GM23338 (cell line): ENCODE results near the gene DOK7. TPM values are rescaled to one million over a fixed set of nuclear protein-coding genes. Genes with fewer than 3 reads are reported as not detected.

ENCODE experiments used
- ATAC-seq: fragments of 200-7000 bp; cut with Tn5 transposase; 3 replicates; pipeline ENCODE4 v1.9.1; 2020
- DNase-seq: peaks from one replicate; pipeline ENCODE4 v3.0.0-alpha.2; 2015; ENCODE audit warnings: low spot score
- H2AFZ ChIP-seq: fragments of 200-600 bp; sonication (generic); 2 replicates; pipeline ENCODE4 v1.8.0; 2016; ENCODE audit warnings: antibody characterized with exemption, mild to moderate bottlenecking, moderate library complexity
- H3F3A ChIP-seq: fragments of 200-600 bp; sonication (generic); replicated peaks from 2 replicates; pipeline ENCODE4 v1.8.0; 2017; ENCODE audit warnings: antibody characterized with exemption, mixed run types, low read depth
- H3K27ac ChIP-seq: fragments of 200-600 bp; sonication (generic); 2 replicates; pipeline ENCODE4 v1.6.1; 2016; ENCODE audit warnings: low read depth
- H3K27me3 ChIP-seq: fragments of 200-600 bp; sonication (generic); 2 replicates; pipeline ENCODE4 v1.8.0; 2016; ENCODE audit warnings: mild to moderate bottlenecking, mixed run types, moderate library complexity; ENCODE audit not compliant: insufficient read depth
- H3K36me3 ChIP-seq: fragments of 200-600 bp; sonication (generic); 2 replicates; pipeline ENCODE4 v1.8.0; 2016; ENCODE audit warnings: mild to moderate bottlenecking; ENCODE audit not compliant: insufficient read depth
- H3K4me1 ChIP-seq: fragments of 200-600 bp; sonication (generic); 2 replicates; pipeline ENCODE4 v1.8.0; 2016; ENCODE audit warnings: mild to moderate bottlenecking, moderate library complexity; ENCODE audit not compliant: insufficient read depth
- H3K4me2 ChIP-seq: fragments of 200-600 bp; sonication (generic); 2 replicates; pipeline ENCODE4 v1.7.1; 2017; ENCODE audit warnings: mixed run types
- H3K4me3 ChIP-seq: fragments of 200-600 bp; sonication (generic); 2 replicates; pipeline ENCODE4 v1.6.1; 2016; ENCODE audit warnings: mixed run types
- H3K79me2 ChIP-seq: fragments of 200-600 bp; sonication (generic); replicated peaks from 2 replicates; pipeline ENCODE4 v1.8.0; 2017; ENCODE audit warnings: mild to moderate bottlenecking; ENCODE audit not compliant: insufficient read depth
- H3K9me2 ChIP-seq: fragments of 200-600 bp; sonication (generic); 2 replicates; pipeline ENCODE4 v1.8.0; 2017; ENCODE audit not compliant: insufficient read depth
- H4K20me1 ChIP-seq: fragments of 200-600 bp; sonication (generic); replicated peaks from 2 replicates; pipeline ENCODE4 v1.8.0; 2017; ENCODE audit warnings: mild to moderate bottlenecking; ENCODE audit not compliant: insufficient read depth
- H3K27ac Mint-ChIP-seq: 2 replicates; pipeline ENCODE4 v1.8.0; 2020; ENCODE audit warnings: inconsistent platforms, mild to moderate bottlenecking, moderate library complexity, mixed read lengths
- H3K27me3 Mint-ChIP-seq: 3 replicates; pipeline ENCODE4 v1.8.0; 2022; ENCODE audit warnings: low read depth, mild to moderate bottlenecking, moderate library complexity, mixed read lengths, inconsistent platforms; ENCODE audit not compliant: insufficient read depth, poor library complexity
- H3K36me3 Mint-ChIP-seq: 3 replicates; pipeline ENCODE4 v1.8.0; 2021; ENCODE audit warnings: low read depth, mild to moderate bottlenecking, inconsistent platforms, moderate library complexity, mixed read lengths
- H3K4me1 Mint-ChIP-seq: 3 replicates; pipeline ENCODE4 v1.8.0; 2020; ENCODE audit warnings: mild to moderate bottlenecking, inconsistent platforms, mixed read lengths
- H3K4me3 Mint-ChIP-seq: 3 replicates; pipeline ENCODE4 v1.8.0; 2021; ENCODE audit warnings: moderate library complexity, mild to moderate bottlenecking, inconsistent platforms, mixed read lengths
- H3K9me3 Mint-ChIP-seq: 3 replicates; pipeline ENCODE4 v1.8.0; 2020; ENCODE audit warnings: moderate library complexity, mild to moderate bottlenecking, inconsistent platforms, mixed read lengths
- CREB1 ChIP-seq: fragments of 250-450 bp; sonication (Bioruptor Pico); IDR thresholded peaks from 2 replicates; pipeline ENCODE4 v1.5.0; 2020; ENCODE audit warnings: low read depth, mild to moderate bottlenecking, moderate library complexity
- CTCF ChIP-seq, 2 experiments: fragments of 200-600 bp in 1 of 2; sonication (generic) in 1 of 2; conservative IDR thresholded peaks; 2 replicates each; pipeline versions ENCODE4 v1.5.1 to v1.6.1; 2016 to 2017; ENCODE audit warnings: antibody characterized with exemption in 2 of 2, low read depth in 2 of 2, mild to moderate bottlenecking in 2 of 2, moderate library complexity in 1 of 2
- ETS1 ChIP-seq: IDR thresholded peaks from 2 replicates; pipeline ENCODE4 v1.6.1; 2016; ENCODE audit warnings: antibody characterized with exemption
- EZH2 ChIP-seq: fragments of 200-600 bp; sonication (generic); IDR thresholded peaks from one replicate; pipeline ENCODE4 v1.8.0; 2017; ENCODE audit warnings: antibody characterized with exemption, mild to moderate bottlenecking, low read depth; ENCODE audit not compliant: unreplicated experiment
- EZH2phosphoT487 ChIP-seq: fragments of 200-600 bp; sonication (generic); IDR thresholded peaks from one replicate; pipeline ENCODE4 v1.8.1; 2018; ENCODE audit warnings: antibody characterized with exemption; ENCODE audit not compliant: unreplicated experiment
- NANOG ChIP-seq: IDR thresholded peaks from 2 replicates; pipeline ENCODE4 v1.6.1; 2016; ENCODE audit warnings: antibody characterized with exemption, borderline replicate concordance
- POLR2AphosphoS5 ChIP-seq: IDR thresholded peaks from 2 replicates; pipeline ENCODE4 v1.6.1; 2016; ENCODE audit warnings: antibody characterized with exemption, low read depth
- REST ChIP-seq: IDR thresholded peaks from one replicate; pipeline ENCODE4 v1.6.1; 2018; ENCODE audit warnings: antibody characterized with exemption; ENCODE audit not compliant: unreplicated experiment
- ZNF114 ChIP-seq: fragments of 250-450 bp; sonication (Bioruptor Pico); IDR thresholded peaks from 2 replicates; pipeline ENCODE4 v1.5.0; 2020; ENCODE audit warnings: mild to moderate bottlenecking, moderate library complexity
- ZNF331 ChIP-seq: fragments of 250-450 bp; sonication (Bioruptor Pico); IDR thresholded peaks from 2 replicates; pipeline ENCODE4 v1.5.0; 2020; ENCODE audit warnings: low read depth, mild to moderate bottlenecking, moderate library complexity
- ZNF462 ChIP-seq: fragments of 250-450 bp; sonication (Bioruptor Pico); IDR thresholded peaks from 2 replicates; pipeline ENCODE4 v1.5.0; 2020; ENCODE audit warnings: mild to moderate bottlenecking, moderate library complexity
- polyA plus RNA-seq: library from polyadenylated mRNA; unstranded; fragments of >200 nt; fragmentation: Nextera tagmentation; extraction: Ambion mirVana; gene quantifications from 2 replicates; pipeline ENCODE4 v1.2.1, GENCODE V29; 2016
- total RNA-seq: library from RNA; depleted of rRNA; stranded (reverse); fragments of >200 nt; shearing (Covaris generic); gene quantifications from 2 replicates; pipeline ENCODE4 v1.2.3, GENCODE V29; 2014

DOK7 gene
- total and polyA plus RNA-seq, 2 experiments from 2014 or later = 0.34 to 0.52 TPM

- TF ChIP-seq ZNF462 (CRISPR knock-in tag) = no peak
- no peak for TF ChIP-seq ZNF331 (CRISPR knock-in tag)
- no peak for TF ChIP-seq EZH2
- no peak for TF ChIP-seq POLR2AphosphoS5
- TF ChIP-seq ETS1 = no peak
- no peak for TF ChIP-seq NANOG
- TF ChIP-seq CREB1 = no peak
- TF ChIP-seq EZH2phosphoT487 = no peak
These were observed 32.9 kb downstream of the DOK7 start (continued) for GRCh38 chr4:3496021-3496420.

- H3K4me3 ChIP-seq = no peak overlapping the region
- DNase-seq = no peak
- no peaks in the 10 kb centered on the region for H3K4me1 ChIP-seq
- no peaks in the 10 kb centered on the region for H3K79me2 ChIP-seq
- Mint-ChIP-seq H3K36me3 (no peaks in the 10 kb centered on the region), H3K9me3 (no peaks in the 10 kb centered on the region), H3K4me3 (no peak overlapping the region), H3K27me3 (peaks cover 48% of the 10 kb centered on the region), H3K27ac (no peak overlapping the region), H3K4me1 (peaks cover 3% of the 10 kb centered on the region)
- peaks cover 5% of the 10 kb centered on the region; the same call in 1 of the 2 replicates for H4K20me1 ChIP-seq
- H3K4me2 ChIP-seq = no peak overlapping the region
- H3K36me3 ChIP-seq = no peaks in the 10 kb centered on the region
- ATAC-seq = no peak
- H3F3A ChIP-seq = no peaks in the 10 kb centered on the region
- H3K27me3 ChIP-seq = peaks cover 59% of the 10 kb centered on the region
- no peak overlapping the region for H3K27ac ChIP-seq
- no peak overlapping the region for H2AFZ ChIP-seq
- H3K9me2 ChIP-seq = no peaks in the 10 kb centered on the region
- no peak for TF ChIP-seq CTCF (conservative IDR thresholded peaks at IDR 0.05; ENCODE audit: low read depth in 2 of 2)
- no peak for TF ChIP-seq REST
- TF ChIP-seq CREB1 = no peak
- no peak for TF ChIP-seq ZNF331 (CRISPR knock-in tag)
- TF ChIP-seq POLR2AphosphoS5 = no peak
- no peak for TF ChIP-seq NANOG
- no peak for TF ChIP-seq ZNF114
These were observed 34.0 kb downstream of the DOK7 start for GRCh38 chr4:3497095-3497494.
